ENCODE measurements around the gene MED29. TPM values are rescaled to one million over a fixed set of nuclear protein-coding genes. Genes with fewer than 3 reads are reported as not detected.

Gene MED29
- total RNA-seq, 1 donor from 2014 or later = 28.2 TPM

DNA sequence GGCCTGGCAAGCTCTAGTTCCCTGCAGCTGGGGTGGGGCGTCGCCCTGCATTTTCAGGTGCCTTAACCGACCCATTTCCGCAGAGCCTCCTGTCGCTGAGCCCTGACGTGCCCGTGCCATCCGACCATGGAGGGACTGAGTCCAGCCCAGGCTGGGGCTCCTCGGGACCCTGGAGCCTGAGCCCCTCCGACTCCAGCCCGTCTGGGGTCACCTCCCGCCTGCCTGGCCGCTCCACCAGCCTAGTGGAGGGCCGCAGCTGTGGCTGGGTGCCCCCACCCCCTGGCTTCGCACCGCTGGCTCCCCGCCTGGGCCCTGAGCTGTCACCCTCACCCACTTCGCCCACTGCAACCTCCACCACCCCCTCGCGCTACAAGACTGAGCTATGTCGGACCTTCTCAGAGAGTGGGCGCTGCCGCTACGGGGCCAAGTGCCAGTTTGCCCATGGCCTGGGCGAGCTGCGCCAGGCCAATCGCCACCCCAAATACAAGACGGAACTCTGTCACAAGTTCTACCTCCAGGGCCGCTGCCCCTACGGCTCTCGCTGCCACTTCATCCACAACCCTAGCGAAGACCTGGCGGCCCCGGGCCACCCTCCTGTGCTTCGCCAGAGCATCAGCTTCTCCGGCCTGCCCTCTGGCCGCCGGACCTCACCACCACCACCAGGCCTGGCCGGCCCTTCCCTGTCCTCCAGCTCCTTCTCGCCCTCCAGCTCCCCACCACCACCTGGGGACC lies 16.6 kb downstream of the MED29 start:
- no peaks in the 10 kb centered on the region for H3K36me3 ChIP-seq
- H3K27me3 ChIP-seq = peaks cover 31% of the 10 kb centered on the region
- peaks cover 3% of the 10 kb centered on the region for H3K36me3 Mint-ChIP-seq
- no peak for TF ChIP-seq EZH2phosphoT487 (IDR thresholded peaks at IDR 0.05)
- TF ChIP-seq EZH2 (IDR thresholded peaks at IDR 0.05) = no peak
- TF ChIP-seq CTCF (IDR thresholded peaks at IDR 0.05) = no peak
- H3K4me3 ChIP-seq = peak overlapping the region; percentile 65
- no peak overlapping the region for H2AFZ ChIP-seq (replicated peaks)
- H3K27me3 Mint-ChIP-seq (ENCODE audit: insufficient read depth, low read depth) = peaks cover 30% of the 10 kb centered on the region
- H3K4me3 Mint-ChIP-seq = peak overlapping the region; percentile 81
- H3K9me3 Mint-ChIP-seq = peaks cover 4% of the 10 kb centered on the region
- H3K27ac ChIP-seq = no peak overlapping the region
- H3K4me1 ChIP-seq = peaks cover 22% of the 10 kb centered on the region
- H3K9ac ChIP-seq = no peak overlapping the region
- peak; percentile 13 for DNase-seq (ENCODE audit: low spot score)
- peaks cover 59% of the 10 kb centered on the region for H3F3A ChIP-seq (ENCODE audit: low read depth)
- peaks cover 8% of the 10 kb centered on the region for H4K20me1 ChIP-seq (ENCODE audit: low read depth)
- no peaks in the 10 kb centered on the region for H3K9me3 ChIP-seq (ENCODE audit: low read depth)
- H3K4me2 ChIP-seq = peak overlapping the region; percentile 82
- H3K27ac Mint-ChIP-seq = no peak overlapping the region
- H3K79me2 ChIP-seq (ENCODE audit: low read depth) = peaks cover 1% of the 10 kb centered on the region
- peaks cover 41% of the 10 kb centered on the region for H3K4me1 Mint-ChIP-seq

GRCh38 chr19:39408392-39409207 lies 17.4 kb downstream of the MED29 start:
- no peak overlapping the region for H3K27ac ChIP-seq
- Mint-ChIP-seq H3K36me3 (peaks cover 3% of the 10 kb centered on the region), H3K9me3 (peaks cover 4% of the 10 kb centered on the region), H3K27ac (no peak overlapping the region), H3K27me3 (ENCODE audit: insufficient read depth, low read depth) (peaks cover 31% of the 10 kb centered on the region), H3K4me3 (peak overlapping the region; percentile 81), H3K4me1 (peaks cover 40% of the 10 kb centered on the region)
- peak overlapping the region; percentile 87 for H3K4me2 ChIP-seq
- DNase-seq (ENCODE audit: low spot score) = peak; percentile 26
- TF ChIP-seq EZH2phosphoT487 (IDR thresholded peaks at IDR 0.05) = no peak
- no peak for TF ChIP-seq EZH2 (IDR thresholded peaks at IDR 0.05)
- no peak for TF ChIP-seq CTCF (IDR thresholded peaks at IDR 0.05)
- no peaks in the 10 kb centered on the region for H3K9me3 ChIP-seq (ENCODE audit: low read depth)
- H3F3A ChIP-seq (ENCODE audit: low read depth) = peaks cover 58% of the 10 kb centered on the region
- no peak overlapping the region for H2AFZ ChIP-seq (replicated peaks)
- H3K4me1 ChIP-seq = peaks cover 22% of the 10 kb centered on the region
- no peaks in the 10 kb centered on the region for H3K36me3 ChIP-seq
- no peak overlapping the region for H3K4me3 ChIP-seq
- H3K9ac ChIP-seq = no peak overlapping the region
- peaks cover 31% of the 10 kb centered on the region for H3K27me3 ChIP-seq
- H3K79me2 ChIP-seq (ENCODE audit: low read depth) = peaks cover 7% of the 10 kb centered on the region
- peaks cover 8% of the 10 kb centered on the region for H4K20me1 ChIP-seq (ENCODE audit: low read depth)

GRCh38 chr19:39409208-39410016 lies 18.2 kb downstream of the MED29 start:
- Histone ChIP-seq H3K4me2 (peak overlapping the region; percentile 87), H4K20me1 (ENCODE audit: low read depth) (peaks cover 14% of the 10 kb centered on the region), H3K4me1 (peaks cover 18% of the 10 kb centered on the region), H3K27ac (no peak overlapping the region), H3K27me3 (peaks cover 31% of the 10 kb centered on the region), H3K36me3 (no peaks in the 10 kb centered on the region), H2AFZ (replicated peaks) (peak overlapping the region; percentile 30), H3F3A (ENCODE audit: low read depth) (peaks cover 58% of the 10 kb centered on the region), H3K4me3 (peak overlapping the region; percentile 67), H3K79me2 (ENCODE audit: low read depth) (peaks cover 15% of the 10 kb centered on the region), H3K9ac (no peak overlapping the region), H3K9me3 (ENCODE audit: low read depth) (no peaks in the 10 kb centered on the region)
- no peak for DNase-seq (ENCODE audit: low spot score)
- Mint-ChIP-seq H3K4me3 (peak overlapping the region; percentile 99), H3K27me3 (ENCODE audit: insufficient read depth, low read depth) (peaks cover 28% of the 10 kb centered on the region), H3K9me3 (peaks cover 4% of the 10 kb centered on the region), H3K4me1 (peaks cover 43% of the 10 kb centered on the region), H3K27ac (no peak overlapping the region), H3K36me3 (peaks cover 5% of the 10 kb centered on the region)
- TF ChIP-seq EZH2 (IDR thresholded peaks at IDR 0.05) (no peak), CTCF (IDR thresholded peaks at IDR 0.05) (no peak), EZH2phosphoT487 (IDR thresholded peaks at IDR 0.05) (no peak)
